ENCODE measurements around the gene FMN1. TPM values are rescaled to one million over a fixed set of nuclear protein-coding genes. Genes with fewer than 3 reads are reported as not detected.

FMN1 gene
- total RNA-seq, 2 experiments from 2014 or later: 0.04 to 0.13 TPM

DNA sequence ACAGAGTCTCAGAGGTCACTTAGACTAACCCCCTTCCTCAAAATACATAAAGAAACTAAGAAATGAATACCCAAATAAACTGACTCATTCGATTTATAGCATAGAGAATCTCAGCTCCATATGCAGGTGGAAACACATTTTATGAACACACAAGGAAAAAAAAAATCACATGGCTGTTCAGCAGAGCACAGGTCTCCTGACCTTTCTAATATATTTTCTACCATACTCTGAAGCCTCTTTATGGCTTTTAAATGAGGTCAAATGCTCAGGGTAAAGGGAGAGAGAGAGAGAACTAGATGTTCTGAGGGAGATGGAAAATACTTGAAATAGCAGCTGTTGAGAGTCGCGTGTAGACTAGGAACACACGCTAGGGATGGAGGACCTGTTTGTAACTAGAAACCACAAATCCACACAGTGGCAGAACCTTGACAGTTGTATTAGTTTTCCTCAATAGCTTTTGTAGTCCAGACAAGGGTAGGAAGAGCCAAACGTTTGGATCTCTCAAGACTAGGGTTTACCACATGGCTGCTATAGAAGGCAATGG is 165.3 kb downstream of the FMN1 start:
- POLR2A ChIA-PET: no interaction called here
- CTCF ChIA-PET: no interaction called here

GRCh38 chr15:33028495-33028894 is 166.0 kb downstream of the FMN1 start:
- ChIA-PET CTCF (no interaction called here), POLR2A (no interaction called here)

- ChIA-PET CTCF (no interaction called here), POLR2A (no interaction called here)
Observed at GRCh38 chr15:33027306-33028035, 167.0 kb downstream of the FMN1 start.

DNA sequence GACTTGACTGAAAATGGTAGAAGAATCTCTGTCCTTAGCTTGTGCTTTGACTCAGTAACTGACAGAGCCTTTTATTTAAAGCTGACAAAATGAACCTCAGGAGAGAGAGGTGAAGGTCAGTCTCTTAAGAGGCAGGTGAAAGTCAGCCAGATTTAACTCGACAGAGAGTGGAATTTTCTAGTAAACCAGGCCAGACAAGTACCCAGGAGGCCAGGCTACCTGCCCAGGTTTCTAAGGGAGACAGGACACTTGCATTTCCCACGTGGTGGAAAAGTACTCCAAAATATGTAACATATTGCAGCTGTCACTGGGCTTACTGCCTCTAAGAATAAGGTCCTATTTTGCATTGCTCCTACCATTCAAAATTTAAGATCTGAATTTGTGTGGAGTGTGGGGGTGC is 167.9 kb downstream of the FMN1 start:
- ChIA-PET POLR2A (no interaction called here), CTCF (no interaction called here)

DNA sequence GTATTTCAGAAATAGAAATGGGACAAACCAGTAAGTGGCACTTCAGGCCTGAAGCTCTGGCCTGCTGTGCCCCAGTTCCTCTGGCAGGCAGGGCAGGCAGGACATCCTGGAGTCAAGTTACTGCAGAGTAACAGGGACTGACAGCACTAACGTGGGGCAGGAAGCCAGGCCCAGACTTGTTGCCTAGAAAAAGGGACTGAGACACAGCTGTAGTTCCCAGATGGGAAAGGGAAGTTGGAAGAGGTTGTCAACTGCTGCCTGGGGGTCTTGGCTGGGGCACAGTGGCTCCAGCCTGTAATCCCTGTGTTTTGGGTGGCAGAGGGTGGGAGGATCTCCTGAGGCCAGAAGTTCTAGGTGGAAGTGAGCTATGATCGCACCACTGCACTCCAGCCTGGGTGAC is 171.9 kb downstream of the FMN1 start:
- ChIA-PET CTCF (no interaction called here), POLR2A (no interaction called here)

DNA sequence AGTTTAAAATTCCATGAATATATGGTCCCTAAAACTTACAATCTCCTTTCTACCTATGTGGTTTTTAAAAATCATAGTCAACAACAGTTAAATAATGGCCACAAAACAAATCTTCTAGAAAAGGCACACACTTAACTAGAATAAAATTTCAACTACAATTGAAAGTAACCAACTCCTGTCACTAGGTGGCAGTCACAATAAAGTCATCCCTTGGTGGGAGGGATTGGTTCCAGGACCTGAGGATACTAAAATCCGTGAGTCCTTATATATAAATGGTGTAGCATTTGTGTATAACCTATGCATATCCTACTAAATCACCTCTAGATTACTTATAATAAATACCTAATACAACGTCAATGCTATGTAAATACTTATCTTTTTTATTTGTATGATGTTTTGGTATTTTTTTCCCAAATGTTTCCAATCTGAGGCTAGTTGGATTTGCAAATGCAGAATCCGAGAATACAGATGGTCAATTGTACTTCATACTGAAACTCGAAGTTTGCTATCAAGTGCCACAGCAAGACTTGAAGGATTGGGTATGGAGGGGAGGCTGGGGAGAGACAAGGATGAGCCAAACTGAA is 172.6 kb downstream of the FMN1 start:
- ChIA-PET CTCF (no interaction called here), POLR2A (no interaction called here)

DNA sequence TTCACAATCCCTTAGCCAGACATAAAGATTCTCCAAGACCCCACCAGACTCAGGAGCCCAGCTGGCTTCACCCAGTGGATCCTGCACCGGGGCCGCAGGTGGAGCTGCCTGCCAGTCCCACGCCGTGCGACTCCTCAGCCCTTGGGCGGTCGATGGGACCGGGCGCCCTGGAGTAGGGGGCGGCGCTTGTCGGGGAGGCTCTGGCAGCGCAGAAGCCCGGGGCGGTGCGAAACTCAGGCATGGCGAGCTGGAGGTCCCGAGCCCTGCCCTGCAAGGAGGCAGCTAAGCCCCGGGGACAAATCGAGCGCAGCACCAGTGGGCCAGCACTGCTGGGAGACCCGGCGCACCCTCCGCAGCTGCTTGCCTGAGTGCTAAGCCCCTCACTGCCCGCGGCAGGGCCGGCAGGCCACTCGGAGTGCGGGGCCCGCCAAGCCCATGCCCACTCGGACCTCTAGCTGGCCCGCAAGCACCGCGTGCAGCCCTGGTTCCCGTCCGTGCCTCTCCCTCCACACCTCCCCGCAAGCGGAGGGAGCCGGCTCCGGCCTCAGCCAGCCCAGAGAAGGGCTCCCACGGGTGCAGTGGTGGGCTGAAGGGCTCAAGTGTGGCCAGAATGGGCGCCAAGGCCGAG is 175.0 kb downstream of the FMN1 start:
- ChIA-PET CTCF (no interaction called here), POLR2A (no interaction called here)

DNA sequence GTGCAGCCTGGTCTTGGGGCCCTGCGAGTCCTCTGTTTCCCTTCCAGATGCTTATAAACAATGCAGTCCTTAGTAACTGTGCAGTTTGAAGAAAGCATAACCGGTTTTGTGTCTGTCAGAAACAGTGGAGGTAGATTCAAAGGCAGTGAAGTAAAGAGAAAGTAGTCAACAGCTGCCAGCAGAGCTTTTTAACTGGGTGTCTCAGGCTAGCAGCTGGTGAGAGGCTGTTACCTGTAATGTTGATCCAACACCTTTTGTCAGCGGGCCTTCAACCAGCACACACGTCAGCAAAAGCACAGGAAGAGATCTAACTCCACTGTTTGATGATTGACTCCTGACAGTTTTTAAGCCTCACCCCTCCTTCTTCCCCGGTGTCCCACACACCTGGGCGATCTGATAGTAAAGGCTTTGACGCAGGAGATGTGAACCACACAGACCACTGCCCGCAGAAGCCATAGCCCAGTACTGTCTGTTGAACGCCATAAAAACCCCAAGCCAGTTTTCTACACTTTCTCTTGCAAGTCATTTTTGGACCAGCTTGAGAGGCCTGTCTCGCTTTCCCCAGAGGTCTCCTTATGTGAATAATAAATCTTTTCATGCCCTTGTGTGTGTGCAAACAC is 178.0 kb downstream of the FMN1 start:
- ChIA-PET CTCF (no interaction called here), POLR2A (no interaction called here)

DNA sequence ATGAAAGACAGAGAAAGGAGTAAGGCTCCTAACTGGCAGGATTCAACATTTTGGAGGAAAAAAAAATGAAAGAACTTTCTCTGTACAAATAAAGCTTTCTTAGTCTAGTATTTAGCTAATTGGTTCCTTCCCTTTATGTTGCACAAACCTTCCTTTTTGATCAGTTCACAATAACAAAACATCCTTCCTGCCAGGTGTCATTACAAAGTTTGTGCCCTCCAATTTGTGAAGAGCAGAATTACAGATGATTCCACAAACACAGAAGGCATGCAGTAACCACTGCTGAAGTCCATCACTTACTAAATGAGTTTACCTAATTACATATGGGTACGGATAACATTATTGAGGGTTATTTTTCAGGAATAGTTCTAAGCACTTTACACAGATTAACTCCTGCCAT is 179.9 kb downstream of the FMN1 start:
- CTCF ChIA-PET: no interaction called here
- POLR2A ChIA-PET: no interaction called here

- POLR2A ChIA-PET: no interaction called here
Observed at GRCh38 chr15:33013827-33014445, 180.6 kb downstream of the FMN1 start.

GRCh38 chr15:33011976-33012375 is 182.5 kb downstream of the FMN1 start:
- ChIA-PET CTCF (no interaction called here), POLR2A (no interaction called here)

More at GRCh38 chr15:33013827-33014445, 180.6 kb downstream of the FMN1 start:
- CTCF ChIA-PET: no interaction called here

DNA sequence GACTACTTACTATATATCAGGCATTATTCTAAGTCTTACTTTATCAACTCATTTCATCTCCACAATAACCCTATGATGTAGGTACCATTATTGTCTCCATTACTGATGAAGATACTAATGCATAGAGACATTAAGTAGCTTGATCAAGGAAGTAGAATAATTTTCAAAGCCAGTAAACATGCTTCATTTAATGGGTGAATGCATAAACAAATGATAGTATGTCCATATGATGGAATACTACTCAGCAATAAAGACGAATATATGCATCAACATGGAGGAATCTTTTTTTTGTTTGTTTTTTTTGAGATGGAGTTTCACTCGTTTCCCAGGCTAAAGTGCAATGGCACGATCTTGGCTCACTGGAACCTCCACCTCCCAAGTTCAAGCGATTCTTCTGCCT is 184.9 kb downstream of the FMN1 start:
- ChIA-PET CTCF (no interaction called here), POLR2A (no interaction called here)

- ChIA-PET POLR2A (no interaction called here), CTCF (no interaction called here)
Observed at GRCh38 chr15:33009026-33009425, 185.5 kb downstream of the FMN1 start.

GRCh38 chr15:33008284-33008995 is 186.1 kb downstream of the FMN1 start:
- CTCF ChIA-PET: no interaction called here
- POLR2A ChIA-PET: no interaction called here

- CTCF ChIA-PET: no interaction called here
Observed at GRCh38 chr15:33007303-33007855, 187.1 kb downstream of the FMN1 start.

DNA sequence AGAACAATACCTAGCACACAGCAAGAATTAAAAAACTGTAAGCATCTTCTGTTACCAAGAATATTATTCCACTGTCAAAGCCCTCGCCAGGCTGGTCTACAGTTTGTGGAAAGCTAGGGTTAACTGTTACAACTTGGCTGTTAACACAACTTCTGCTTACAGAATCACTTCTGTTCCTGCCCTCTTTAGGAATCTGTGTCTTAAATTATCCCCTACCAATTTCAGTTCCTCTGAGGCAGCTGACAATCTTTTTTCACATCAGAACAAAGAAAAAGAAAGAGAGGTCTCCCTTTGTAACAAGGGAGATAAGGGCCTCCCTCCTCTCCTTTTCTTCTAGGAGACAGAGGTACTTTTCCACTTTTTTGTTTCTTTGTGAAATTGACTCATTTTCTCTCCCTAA is 188.9 kb downstream of the FMN1 start:
- ChIA-PET POLR2A (no interaction called here), CTCF (no interaction called here)

More at GRCh38 chr15:33007303-33007855, 187.1 kb downstream of the FMN1 start:
- POLR2A ChIA-PET: no interaction called here

GRCh38 chr15:33001926-33002325 is 192.6 kb downstream of the FMN1 start:
- POLR2A ChIA-PET: no interaction called here
- CTCF ChIA-PET: no interaction called here

GRCh38 chr15:32998979-32999672 is 195.4 kb downstream of the FMN1 start:
- CTCF ChIA-PET: no interaction called here
- POLR2A ChIA-PET: no interaction called here

DNA sequence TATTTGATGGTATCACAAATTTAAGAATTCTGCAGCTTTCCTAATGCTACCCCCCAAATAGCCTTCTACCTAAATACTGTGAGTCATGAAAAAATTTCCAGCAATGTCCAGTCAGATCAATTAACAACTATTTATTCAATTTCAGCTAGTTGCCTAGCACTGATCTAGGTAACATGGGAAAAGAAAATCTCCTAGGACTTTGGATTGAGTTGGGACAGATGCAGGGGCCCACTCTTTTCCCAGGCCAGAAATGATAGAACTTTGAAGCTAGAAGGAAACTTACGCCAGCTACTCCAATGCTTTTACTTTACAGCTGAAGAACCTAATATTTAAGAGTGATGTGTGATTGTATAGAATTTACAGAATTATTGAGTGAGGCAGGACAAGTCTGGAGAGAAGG is 196.3 kb downstream of the FMN1 start:
- CTCF ChIA-PET: no interaction called here
- POLR2A ChIA-PET: no interaction called here

All from activated CD8-positive, alpha-beta memory T cell treated with anti-CD3 and anti-CD28 coated beads for 36 hours (primary cell).